ENCODE measurements around the gene ADGRG3. TPM values are rescaled to one million over a fixed set of nuclear protein-coding genes. Genes with fewer than 3 reads are reported as not detected.

Gene ADGRG3
- total RNA-seq, 1 experiment from 2014 or later: not detected

GRCh38 chr16:57708168-57708567, 40.1 kb downstream of the ADGRG3 start:
- DNase-seq: no peak
- no peaks in the 10 kb centered on the region for H3K9me2 ChIP-seq (ENCODE audit: insufficient read depth)
- H3K9me3 ChIP-seq (ENCODE audit: insufficient read depth, low read depth): no peaks in the 10 kb centered on the region
- intact Hi-C loops (cut with micrococcal nuclease; ENCODE audit: unreplicated experiment): no loop called here
- CTCF ChIA-PET: no interaction called here
- H3K27ac ChIP-seq: no peak overlapping the region
- H3K4me3 ChIP-seq: no peak overlapping the region
- BruUV-seq (replicated peaks): no TSS peak
- no peaks in the 10 kb centered on the region for H3K36me3 ChIP-seq (ENCODE audit: low read depth)
- POLR2A ChIA-PET (ENCODE audit: unreplicated experiment): no interaction called here
- no peaks in the 10 kb centered on the region for H4K20me1 ChIP-seq (ENCODE audit: insufficient read depth)
- no peaks in the 10 kb centered on the region for H3K27me3 ChIP-seq (ENCODE audit: insufficient read depth, low read depth)
- H3K4me1 ChIP-seq (replicated peaks; ENCODE audit: insufficient read depth): no peaks in the 10 kb centered on the region
- no peak overlapping the region for H2AFZ ChIP-seq
- no peak for TF ChIP-seq EZH2 (IDR thresholded peaks at IDR 0.05; ENCODE audit: low read depth)
- TF ChIP-seq, protein P1, sequence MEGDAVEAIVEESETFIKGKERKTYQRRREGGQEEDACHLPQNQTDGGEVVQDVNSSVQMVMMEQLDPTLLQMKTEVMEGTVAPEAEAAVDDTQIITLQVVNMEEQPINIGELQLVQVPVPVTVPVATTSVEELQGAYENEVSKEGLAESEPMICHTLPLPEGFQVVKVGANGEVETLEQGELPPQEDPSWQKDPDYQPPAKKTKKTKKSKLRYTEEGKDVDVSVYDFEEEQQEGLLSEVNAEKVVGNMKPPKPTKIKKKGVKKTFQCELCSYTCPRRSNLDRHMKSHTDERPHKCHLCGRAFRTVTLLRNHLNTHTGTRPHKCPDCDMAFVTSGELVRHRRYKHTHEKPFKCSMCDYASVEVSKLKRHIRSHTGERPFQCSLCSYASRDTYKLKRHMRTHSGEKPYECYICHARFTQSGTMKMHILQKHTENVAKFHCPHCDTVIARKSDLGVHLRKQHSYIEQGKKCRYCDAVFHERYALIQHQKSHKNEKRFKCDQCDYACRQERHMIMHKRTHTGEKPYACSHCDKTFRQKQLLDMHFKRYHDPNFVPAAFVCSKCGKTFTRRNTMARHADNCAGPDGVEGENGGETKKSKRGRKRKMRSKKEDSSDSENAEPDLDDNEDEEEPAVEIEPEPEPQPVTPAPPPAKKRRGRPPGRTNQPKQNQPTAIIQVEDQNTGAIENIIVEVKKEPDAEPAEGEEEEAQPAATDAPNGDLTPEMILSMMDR (conservative IDR thresholded peaks at IDR 0.05): no peak
- H3K4me2 ChIP-seq: no peak overlapping the region
- H3F3A ChIP-seq (ENCODE audit: insufficient read depth, low read depth): no peaks in the 10 kb centered on the region
- no peaks in the 10 kb centered on the region for H3K79me2 ChIP-seq (ENCODE audit: low read depth)

GRCh38 chr16:57709663-57710062, 41.6 kb downstream of the ADGRG3 start:
- H3K4me3 ChIP-seq: no peak overlapping the region

DNA sequence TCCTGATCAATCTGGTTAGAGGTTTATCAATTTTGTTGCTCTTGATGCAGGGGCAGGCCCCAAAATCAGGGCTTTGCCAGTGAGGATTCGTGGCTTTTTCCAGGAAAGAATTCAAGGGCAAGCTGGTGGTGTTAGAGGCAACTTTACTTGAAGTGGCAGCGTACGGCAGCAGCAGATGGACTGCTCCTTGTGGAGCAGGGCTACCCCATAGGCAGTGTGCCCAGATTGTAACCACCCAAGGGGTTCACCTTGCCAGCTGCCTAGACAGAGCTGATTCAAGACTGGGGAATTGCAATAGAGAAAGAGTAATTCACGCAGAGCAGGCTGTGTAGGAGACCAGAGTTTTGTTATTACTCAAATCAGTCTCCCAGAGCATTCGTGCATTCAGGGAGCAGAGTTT, 43.2 kb downstream of the ADGRG3 start:
- no peaks in the 10 kb centered on the region for H3K9me2 ChIP-seq (ENCODE audit: insufficient read depth)
- BruUV-seq (replicated peaks): no TSS peak
- no peak overlapping the region for H3K4me2 ChIP-seq
- no peaks in the 10 kb centered on the region for H3K4me1 ChIP-seq (replicated peaks; ENCODE audit: insufficient read depth)
- ChIA-PET CTCF (no interaction called here), POLR2A (ENCODE audit: unreplicated experiment) (no interaction called here)
- TF ChIP-seq, protein P1 (conservative IDR thresholded peaks at IDR 0.05): no peak
- TF ChIP-seq EZH2 (IDR thresholded peaks at IDR 0.05; ENCODE audit: low read depth): no peak
- no peak overlapping the region for H3K4me3 ChIP-seq
- H3K27me3 ChIP-seq (ENCODE audit: insufficient read depth, low read depth): peaks cover 10% of the 10 kb centered on the region; the same call in 1 of the 2 replicates
- H3K79me2 ChIP-seq (ENCODE audit: low read depth): no peaks in the 10 kb centered on the region
- H3K36me3 ChIP-seq (ENCODE audit: low read depth): no peaks in the 10 kb centered on the region
- H3F3A ChIP-seq (ENCODE audit: insufficient read depth, low read depth): no peaks in the 10 kb centered on the region
- no peak for DNase-seq
- H3K9me3 ChIP-seq (ENCODE audit: insufficient read depth, low read depth): no peaks in the 10 kb centered on the region
- no peak overlapping the region for H2AFZ ChIP-seq
- no peak overlapping the region for H3K27ac ChIP-seq
- intact Hi-C loops (cut with micrococcal nuclease; ENCODE audit: unreplicated experiment): no loop called here
- no peaks in the 10 kb centered on the region for H4K20me1 ChIP-seq (ENCODE audit: insufficient read depth)

More at GRCh38 chr16:57709663-57710062, 41.6 kb downstream of the ADGRG3 start:
- H3K27me3 ChIP-seq (ENCODE audit: insufficient read depth, low read depth): no peaks in the 10 kb centered on the region
- no peaks in the 10 kb centered on the region for H3F3A ChIP-seq (ENCODE audit: insufficient read depth, low read depth)
- BruUV-seq (replicated peaks): no TSS peak
- POLR2A ChIA-PET (ENCODE audit: unreplicated experiment): no interaction called here
- DNase-seq: no peak
- H3K36me3 ChIP-seq (ENCODE audit: low read depth): no peaks in the 10 kb centered on the region
- no peaks in the 10 kb centered on the region for H3K4me1 ChIP-seq (replicated peaks; ENCODE audit: insufficient read depth)
- no peak overlapping the region for H3K27ac ChIP-seq
- intact Hi-C loops (cut with micrococcal nuclease; ENCODE audit: unreplicated experiment): no loop called here
- no peaks in the 10 kb centered on the region for H3K9me2 ChIP-seq (ENCODE audit: insufficient read depth)
- no peak overlapping the region for H2AFZ ChIP-seq
- no peaks in the 10 kb centered on the region for H3K79me2 ChIP-seq (ENCODE audit: low read depth)
- no peaks in the 10 kb centered on the region for H4K20me1 ChIP-seq (ENCODE audit: insufficient read depth)
- H3K4me2 ChIP-seq: no peak overlapping the region
- CTCF ChIA-PET: no interaction called here
- no peaks in the 10 kb centered on the region for H3K9me3 ChIP-seq (ENCODE audit: insufficient read depth, low read depth)
- TF ChIP-seq, protein P1 (conservative IDR thresholded peaks at IDR 0.05): no peak
- TF ChIP-seq EZH2 (IDR thresholded peaks at IDR 0.05; ENCODE audit: low read depth): no peak

All from PC-9 (cell line).